SW480 (cell line): Measurements from ENCODE around the gene ERC2.

Experiments used
- DNase-seq: peaks from one replicate; pipeline ENCODE4 v3.0.0-alpha.2; 2016; ENCODE audit warnings: low spot score

ERC2 gene

GRCh38 chr3:55645422-55645821 is 822.8 kb downstream of the ERC2 start:
- no peak for DNase-seq

- no peak for DNase-seq
Measured at GRCh38 chr3:55643283-55643682, 825.0 kb downstream of the ERC2 start.

- DNase-seq: no peak
Measured at GRCh38 chr3:55641964-55642363, 826.3 kb downstream of the ERC2 start.

- DNase-seq: peak; percentile 10
Measured at GRCh38 chr3:55639896-55640765, 828.1 kb downstream of the ERC2 start.

- no peak for DNase-seq
Measured at GRCh38 chr3:55639143-55639542, 829.1 kb downstream of the ERC2 start.

GRCh38 chr3:55637906-55638638 is 830.2 kb downstream of the ERC2 start:
- DNase-seq: no peak

GRCh38 chr3:55636300-55637195 is 831.7 kb downstream of the ERC2 start:
- no peak for DNase-seq

- no peak for DNase-seq
Measured at GRCh38 chr3:55634345-55634744, 833.9 kb downstream of the ERC2 start.

- no peak for DNase-seq
Measured at GRCh38 chr3:55633333-55633732, 834.9 kb downstream of the ERC2 start.

GRCh38 chr3:55631766-55632331 is 836.4 kb downstream of the ERC2 start:
- no peak for DNase-seq

- DNase-seq: no peak
Measured at GRCh38 chr3:55630921-55631299, 837.4 kb downstream of the ERC2 start.

- DNase-seq: no peak
Measured at GRCh38 chr3:55630280-55630920, 837.9 kb downstream of the ERC2 start.

- DNase-seq: no peak
Measured at GRCh38 chr3:55629432-55629831, 838.8 kb downstream of the ERC2 start.

- DNase-seq: no peak
Measured at GRCh38 chr3:55626279-55626665, 842.0 kb downstream of the ERC2 start.

- DNase-seq: no peak
Measured at GRCh38 chr3:55624238-55624637, 844.0 kb downstream of the ERC2 start.

GRCh38 chr3:55623786-55624185 is 844.5 kb downstream of the ERC2 start:
- no peak for DNase-seq

GRCh38 chr3:55622733-55623132 is 845.5 kb downstream of the ERC2 start:
- DNase-seq: no peak

GRCh38 chr3:55622116-55622515 is 846.2 kb downstream of the ERC2 start:
- DNase-seq: no peak

GRCh38 chr3:55621648-55622047 is 846.6 kb downstream of the ERC2 start:
- no peak for DNase-seq

- no peak for DNase-seq
Measured at GRCh38 chr3:55621026-55621422, 847.2 kb downstream of the ERC2 start.

GRCh38 chr3:55620351-55621025 is 847.8 kb downstream of the ERC2 start:
- peak; percentile 66 for DNase-seq
